Astrocyte (in vitro differentiated cells and primary cell): ENCODE results near the gene CLCA2. TPM values are rescaled to one million over a fixed set of nuclear protein-coding genes. Genes with fewer than 3 reads are reported as not detected.
A peak's percentile ranks its signal among the peaks of the same experiment; 100 is the strongest.

Experiments used
- DNase-seq: peaks from one replicate; pipeline ENCODE4 v3.0.0-alpha.2; 2010; ENCODE audit warnings: low read depth
- FAIRE-seq: peaks from 2 replicates; lab custom pipeline; 2011; peaks lifted over from hg19 to GRCh38; lab: Jason Lieb, UNC
- H2AFZ ChIP-seq: 2 replicates; pipeline ENCODE4 v1.6.0; 2012; ENCODE audit warnings: low read depth, low read length, inconsistent platforms
- H3K27ac ChIP-seq: 2 replicates; pipeline ENCODE4 v1.5.1; 2011; ENCODE audit warnings: low read depth, low read length, inconsistent platforms
- H3K27me3 ChIP-seq: 2 replicates; pipeline ENCODE4 v1.6.0; 2011; ENCODE audit warnings: low read length, inconsistent platforms; ENCODE audit not compliant: insufficient read depth
- H3K36me3 ChIP-seq: 2 replicates; pipeline ENCODE4 v1.5.1; 2011; ENCODE audit warnings: low read length, inconsistent platforms; ENCODE audit not compliant: insufficient read depth
- H3K4me1 ChIP-seq: 2 replicates; pipeline ENCODE4 v1.5.1; 2011; ENCODE audit warnings: low read length, inconsistent platforms; ENCODE audit not compliant: insufficient read depth
- H3K4me2 ChIP-seq: 2 replicates; pipeline ENCODE4 v1.6.0; 2012; ENCODE audit warnings: low read length, inconsistent platforms
- H3K4me3 ChIP-seq: 2 replicates; pipeline ENCODE4 v1.5.1; 2011; ENCODE audit warnings: low read depth, mild to moderate bottlenecking, low read length, inconsistent platforms; ENCODE audit not compliant: insufficient read depth
- H3K79me2 ChIP-seq: 2 replicates; pipeline ENCODE4 v1.6.0; 2012; ENCODE audit warnings: mild to moderate bottlenecking, low read length, inconsistent platforms; ENCODE audit not compliant: insufficient read depth
- H3K9ac ChIP-seq: 2 replicates; pipeline ENCODE4 v1.6.0; 2012; ENCODE audit warnings: mild to moderate bottlenecking, low read length, inconsistent platforms
- H3K9me3 ChIP-seq: 2 replicates; pipeline ENCODE4 v1.5.1; 2012; ENCODE audit warnings: low read depth, mild to moderate bottlenecking, low read length, inconsistent platforms; ENCODE audit not compliant: insufficient read depth
- H4K20me1 ChIP-seq: 2 replicates; pipeline ENCODE4 v1.6.0; 2012; ENCODE audit warnings: low read length, inconsistent platforms; ENCODE audit not compliant: insufficient read depth
- H3K27ac Mint-ChIP-seq: one replicate; pipeline ENCODE4 v1.8.0; 2021; ENCODE audit warnings: mild to moderate bottlenecking, mixed read lengths; ENCODE audit not compliant: unreplicated experiment
- H3K27me3 Mint-ChIP-seq: one replicate; pipeline ENCODE4 v1.8.0; 2021; ENCODE audit warnings: low read depth, mixed read lengths; ENCODE audit not compliant: unreplicated experiment
- H3K36me3 Mint-ChIP-seq: one replicate; pipeline ENCODE4 v1.8.0; 2021; ENCODE audit warnings: low read depth, mixed read lengths; ENCODE audit not compliant: unreplicated experiment
- H3K4me1 Mint-ChIP-seq: one replicate; pipeline ENCODE4 v1.8.0; 2021; ENCODE audit warnings: low read depth, mixed read lengths; ENCODE audit not compliant: unreplicated experiment
- H3K4me3 Mint-ChIP-seq: one replicate; pipeline ENCODE4 v1.8.0; 2021; ENCODE audit warnings: mild to moderate bottlenecking, moderate library complexity, mixed read lengths; ENCODE audit not compliant: unreplicated experiment
- H3K9me3 Mint-ChIP-seq: one replicate; pipeline ENCODE4 v1.8.0; 2021; ENCODE audit warnings: mild to moderate bottlenecking, mixed read lengths; ENCODE audit not compliant: unreplicated experiment
- EZH2 ChIP-seq: IDR thresholded peaks from 2 replicates; pipeline ENCODE4 v1.6.1; 2012; ENCODE audit warnings: mild to moderate bottlenecking, low read length, inconsistent platforms; ENCODE audit not compliant: insufficient read depth
- total RNA-seq: library from RNA; stranded (reverse); gene quantifications from 2 replicates; pipeline ENCODE4 v1.2.1, GENCODE V29; 2021
- TF ChIP-seq, protein P1 (sequence below): IDR thresholded peaks from 2 replicates; pipeline ENCODE4 v1.5.1; 2011; ENCODE audit warnings: low read depth, mild to moderate bottlenecking, inconsistent platforms, low read length, moderate library complexity; ENCODE audit not compliant: insufficient read depth

Gene CLCA2
- total RNA-seq, 1 donor from 2014 or later = 0.77 TPM

- peak; percentile 71 for DNase-seq
Measured at GRCh38 chr1:86487131-86487810, 63.3 kb downstream of the CLCA2 start.

GRCh38 chr1:86487811-86488141 is 63.8 kb downstream of the CLCA2 start:
- H3K79me2 ChIP-seq = no peaks in the 10 kb centered on the region
- H3K27me3 ChIP-seq = no peaks in the 10 kb centered on the region
- H2AFZ ChIP-seq = peak overlapping the region; percentile 29
- H3K4me2 ChIP-seq = peak overlapping the region; percentile 35
- H3K36me3 ChIP-seq = no peaks in the 10 kb centered on the region
- peak overlapping the region; percentile 24 for H3K27ac ChIP-seq
- Mint-ChIP-seq H3K27me3 (peaks cover 10% of the 10 kb centered on the region), H3K9me3 (no peaks in the 10 kb centered on the region), H3K4me1 (peaks cover 3% of the 10 kb centered on the region), H3K4me3 (no peak overlapping the region), H3K27ac (no peak overlapping the region), H3K36me3 (no peaks in the 10 kb centered on the region)
- peak overlapping the region; percentile 3 for H3K9ac ChIP-seq
- FAIRE-seq = no peak
- no peak overlapping the region for H3K4me3 ChIP-seq
- no peaks in the 10 kb centered on the region for H3K9me3 ChIP-seq
- no peaks in the 10 kb centered on the region for H4K20me1 ChIP-seq
- H3K4me1 ChIP-seq = peaks cover 12% of the 10 kb centered on the region
- DNase-seq = no peak
- TF ChIP-seq, protein P1, sequence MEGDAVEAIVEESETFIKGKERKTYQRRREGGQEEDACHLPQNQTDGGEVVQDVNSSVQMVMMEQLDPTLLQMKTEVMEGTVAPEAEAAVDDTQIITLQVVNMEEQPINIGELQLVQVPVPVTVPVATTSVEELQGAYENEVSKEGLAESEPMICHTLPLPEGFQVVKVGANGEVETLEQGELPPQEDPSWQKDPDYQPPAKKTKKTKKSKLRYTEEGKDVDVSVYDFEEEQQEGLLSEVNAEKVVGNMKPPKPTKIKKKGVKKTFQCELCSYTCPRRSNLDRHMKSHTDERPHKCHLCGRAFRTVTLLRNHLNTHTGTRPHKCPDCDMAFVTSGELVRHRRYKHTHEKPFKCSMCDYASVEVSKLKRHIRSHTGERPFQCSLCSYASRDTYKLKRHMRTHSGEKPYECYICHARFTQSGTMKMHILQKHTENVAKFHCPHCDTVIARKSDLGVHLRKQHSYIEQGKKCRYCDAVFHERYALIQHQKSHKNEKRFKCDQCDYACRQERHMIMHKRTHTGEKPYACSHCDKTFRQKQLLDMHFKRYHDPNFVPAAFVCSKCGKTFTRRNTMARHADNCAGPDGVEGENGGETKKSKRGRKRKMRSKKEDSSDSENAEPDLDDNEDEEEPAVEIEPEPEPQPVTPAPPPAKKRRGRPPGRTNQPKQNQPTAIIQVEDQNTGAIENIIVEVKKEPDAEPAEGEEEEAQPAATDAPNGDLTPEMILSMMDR = no peak
- TF ChIP-seq EZH2 = no peak

More at GRCh38 chr1:86487131-86487810, 63.3 kb downstream of the CLCA2 start:
- H3K27ac Mint-ChIP-seq = no peak overlapping the region
- peak overlapping the region; percentile 58 for H3K27ac ChIP-seq
- no peaks in the 10 kb centered on the region for H3K9me3 Mint-ChIP-seq
- H3K27me3 ChIP-seq = no peaks in the 10 kb centered on the region
- H3K4me1 Mint-ChIP-seq = peaks cover 3% of the 10 kb centered on the region
- H3K4me1 ChIP-seq = peaks cover 12% of the 10 kb centered on the region
- no peaks in the 10 kb centered on the region for H4K20me1 ChIP-seq
- peak overlapping the region; percentile 29 for H2AFZ ChIP-seq
- no peak overlapping the region for H3K4me3 Mint-ChIP-seq
- TF ChIP-seq EZH2 = no peak
- TF ChIP-seq, protein P1 = no peak
- no peaks in the 10 kb centered on the region for H3K79me2 ChIP-seq
- peak overlapping the region; percentile 30 for H3K9ac ChIP-seq
- H3K4me3 ChIP-seq = no peak overlapping the region
- no peaks in the 10 kb centered on the region for H3K36me3 ChIP-seq
- no peaks in the 10 kb centered on the region for H3K9me3 ChIP-seq
- no peaks in the 10 kb centered on the region for H3K36me3 Mint-ChIP-seq
- peak; percentile 17 for FAIRE-seq
- peak overlapping the region; percentile 35 for H3K4me2 ChIP-seq
- H3K27me3 Mint-ChIP-seq = peaks cover 10% of the 10 kb centered on the region

DNA sequence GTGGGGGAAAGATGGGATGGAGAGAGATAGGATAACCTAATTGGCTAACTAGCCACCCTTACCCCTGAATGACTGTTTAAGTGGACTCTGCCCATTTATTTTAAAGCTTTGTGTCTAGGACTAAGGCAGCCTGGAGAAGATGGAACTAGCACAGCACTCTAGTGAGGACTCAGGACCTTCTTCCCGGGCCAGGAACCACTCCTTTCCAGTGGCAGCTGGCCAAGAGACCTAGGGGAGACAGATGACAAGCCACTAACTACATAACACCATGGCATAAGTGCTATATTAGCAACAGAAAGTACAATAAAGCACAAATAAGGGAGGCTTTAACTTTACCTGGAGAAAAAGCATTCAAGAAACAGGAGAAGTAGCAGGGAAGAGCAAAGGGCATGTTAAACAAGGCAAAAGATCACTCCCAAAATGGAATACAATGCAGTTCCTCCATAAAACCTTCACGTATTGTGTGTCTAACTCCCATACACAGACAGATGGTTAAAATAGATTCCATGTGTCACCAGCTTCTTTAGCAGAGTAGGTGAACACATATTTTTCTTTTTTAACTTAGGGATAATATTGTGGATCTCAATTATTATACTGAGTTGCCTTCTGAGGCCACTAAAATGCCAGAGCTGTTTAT is 65.4 kb downstream of the CLCA2 start:
- Mint-ChIP-seq H3K27ac (no peak overlapping the region), H3K27me3 (peaks cover 10% of the 10 kb centered on the region), H3K36me3 (no peaks in the 10 kb centered on the region), H3K4me1 (peaks cover 3% of the 10 kb centered on the region), H3K9me3 (no peaks in the 10 kb centered on the region), H3K4me3 (no peak overlapping the region)
- TF ChIP-seq EZH2 = no peak
- TF ChIP-seq, protein P1 = no peak
- no peaks in the 10 kb centered on the region for H3K27me3 ChIP-seq
- FAIRE-seq = no peak
- no peak overlapping the region for H3K4me3 ChIP-seq
- no peaks in the 10 kb centered on the region for H3K79me2 ChIP-seq
- H3K4me1 ChIP-seq = peaks cover 12% of the 10 kb centered on the region
- no peaks in the 10 kb centered on the region for H4K20me1 ChIP-seq
- no peak overlapping the region for H3K4me2 ChIP-seq
- no peak for DNase-seq
- no peak overlapping the region for H2AFZ ChIP-seq
- no peak overlapping the region for H3K9ac ChIP-seq
- H3K9me3 ChIP-seq = no peaks in the 10 kb centered on the region
- H3K27ac ChIP-seq = no peak overlapping the region
- H3K36me3 ChIP-seq = no peaks in the 10 kb centered on the region
